ENCODE data around the gene CNR2. TPM values are rescaled to one million over a fixed set of nuclear protein-coding genes. Genes with fewer than 3 reads are reported as not detected.

The CNR2 gene
- polyA plus RNA-seq, 1 of the 3 experiments (the other 2 are of a cell fraction) = not detected

GRCh38 chr1:23909412-23909811 lies 3.8 kb downstream of the CNR2 start:
- Histone ChIP-seq H3K27me3 (ENCODE audit: insufficient read depth) (0 out of 2 replicates have a peak, but pooled peaks cover 9% of the 10 kb centered on the region), H3K9ac (no peak overlapping the region), H3K9me3 (no peaks in the 10 kb centered on the region), H3K79me2 (ENCODE audit: insufficient read depth) (no peaks in the 10 kb centered on the region), H3K27ac (ENCODE audit: low read depth in 2 of 2, low read length in 1 of 2) (no peak overlapping the region), H3K4me2 (no peak overlapping the region), H4K20me1 (ENCODE audit: insufficient read depth) (no peaks in the 10 kb centered on the region), H3K4me1 (ENCODE audit: control insufficient read depth in 1 of 2, insufficient read depth in 2 of 2, low read depth in 1 of 2, low read length in 1 of 2) (peaks cover 0 to 16% of the 10 kb centered on the region in 2 experiments; a peak in 1 of 4 replicates), H3K36me3 (replicated peaks in 1 of 2; ENCODE audit: control insufficient read depth in 1 of 2, insufficient read depth in 2 of 2, low read length in 1 of 2) (no peaks in the 10 kb centered on the region), H3K4me3 (ENCODE audit: low read depth in 2 of 2, low read length in 1 of 2) (no peak overlapping the region), H3F3A (replicated peaks; ENCODE audit: insufficient read depth) (no peaks in the 10 kb centered on the region), H2AFZ (ENCODE audit: low read depth) (no peak overlapping the region), H3K9me2 (no peaks in the 10 kb centered on the region)
- TF ChIP-seq TEAD4 (IDR thresholded peaks at IDR 0.05; ENCODE audit: borderline replicate concordance, insufficient read depth) (no peak), USF1 (IDR thresholded peaks at IDR 0.05; ENCODE audit: borderline replicate concordance, low read depth) (no peak), SIN3A (IDR thresholded peaks at IDR 0.05; ENCODE audit: borderline replicate concordance, low read depth, low read length) (no peak), IRF3 (IDR thresholded peaks at IDR 0.05; ENCODE audit: low read depth, low read length) (no peak), POLR2AphosphoS5 (IDR thresholded peaks at IDR 0.05; ENCODE audit: low read depth, low read length) (no peak), NFIC (IDR thresholded peaks at IDR 0.05; ENCODE audit: borderline replicate concordance) (no peak), RXRA (IDR thresholded peaks at IDR 0.05; ENCODE audit: borderline replicate concordance, low read depth) (no peak)
- TF ChIP-seq, protein P1, sequence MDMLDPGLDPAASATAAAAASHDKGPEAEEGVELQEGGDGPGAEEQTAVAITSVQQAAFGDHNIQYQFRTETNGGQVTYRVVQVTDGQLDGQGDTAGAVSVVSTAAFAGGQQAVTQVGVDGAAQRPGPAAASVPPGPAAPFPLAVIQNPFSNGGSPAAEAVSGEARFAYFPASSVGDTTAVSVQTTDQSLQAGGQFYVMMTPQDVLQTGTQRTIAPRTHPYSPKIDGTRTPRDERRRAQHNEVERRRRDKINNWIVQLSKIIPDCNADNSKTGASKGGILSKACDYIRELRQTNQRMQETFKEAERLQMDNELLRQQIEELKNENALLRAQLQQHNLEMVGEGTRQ (IDR thresholded peaks at IDR 0.05; ENCODE audit: borderline replicate concordance, low read depth, low read length) = no peak
- CTCF ChIA-PET = interaction anchor here (1.2 to 3.0 kb wide), 4 partner anchors 8 to 138 kb away, joined by 3 to 15 read pairs (median 6); no protein-coding TSS in a partner anchor
- DNase-seq = no peak
- WGBS (ENCODE audit: low lambda C conversion rate) = 56% methylated on average over 4 of the region's 10 CpGs
- POLR2A ChIA-PET = no interaction called here

DNA sequence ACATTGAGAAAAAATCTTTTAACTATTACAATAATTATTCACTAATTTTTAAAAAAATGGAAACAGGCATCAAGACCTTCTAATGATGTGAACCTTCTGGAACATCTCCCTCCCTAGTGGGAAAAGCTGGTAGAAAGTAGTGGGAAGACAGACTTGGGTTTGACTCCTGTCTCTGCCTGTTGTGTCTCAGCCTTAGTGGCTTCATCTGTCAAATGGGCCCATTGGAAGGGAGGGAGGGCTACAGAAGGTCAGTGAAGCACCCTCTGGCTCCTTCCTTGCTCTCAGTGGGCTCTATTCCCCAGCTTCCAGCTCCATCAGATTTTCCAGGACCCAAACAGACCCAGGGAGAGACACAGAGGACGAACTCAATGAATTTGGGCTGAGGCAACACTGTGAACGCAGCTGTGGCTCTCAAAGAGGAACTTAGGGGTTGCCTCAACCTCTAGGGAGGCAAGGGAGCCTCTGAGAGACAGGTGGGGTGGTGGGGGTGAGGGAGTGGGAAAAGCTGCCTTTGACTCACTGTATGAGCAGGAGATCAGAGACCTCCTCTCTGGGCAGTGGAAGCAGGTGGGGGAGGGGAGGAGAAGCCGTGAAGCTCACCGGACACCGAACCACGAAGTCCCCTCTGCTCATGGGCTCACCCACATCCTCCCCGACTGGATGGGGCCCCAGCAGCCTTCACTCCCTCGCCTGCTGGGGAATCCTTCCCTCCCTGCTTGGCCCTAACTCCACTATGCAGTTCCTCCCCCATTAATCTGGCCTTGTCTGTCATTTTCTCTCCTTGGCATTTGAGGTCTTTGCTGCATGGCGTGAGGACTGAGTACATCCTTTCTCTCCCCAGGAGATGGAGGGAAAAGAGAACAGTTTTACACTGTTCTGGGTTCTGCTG lies 4.5 kb downstream of the CNR2 start:
- Histone ChIP-seq H2AFZ (ENCODE audit: low read depth) (no peak overlapping the region), H3K9ac (no peak overlapping the region), H3K27me3 (ENCODE audit: insufficient read depth) (peaks cover 16% of the 10 kb centered on the region; the same call in 1 of the 2 replicates), H3K9me3 (no peaks in the 10 kb centered on the region), H3K4me3 (ENCODE audit: low read depth in 2 of 2, low read length in 1 of 2) (no peak overlapping the region), H3K4me2 (no peak overlapping the region), H4K20me1 (ENCODE audit: insufficient read depth) (no peaks in the 10 kb centered on the region), H3K4me1 (ENCODE audit: control insufficient read depth in 1 of 2, insufficient read depth in 2 of 2, low read depth in 1 of 2, low read length in 1 of 2) (peaks cover 0 to 16% of the 10 kb centered on the region in 2 experiments; a peak in 1 of 4 replicates), H3K9me2 (no peaks in the 10 kb centered on the region), H3F3A (replicated peaks; ENCODE audit: insufficient read depth) (no peaks in the 10 kb centered on the region), H3K79me2 (ENCODE audit: insufficient read depth) (no peaks in the 10 kb centered on the region), H3K27ac (ENCODE audit: low read depth in 2 of 2, low read length in 1 of 2) (no peak overlapping the region), H3K36me3 (replicated peaks in 1 of 2; ENCODE audit: control insufficient read depth in 1 of 2, insufficient read depth in 2 of 2, low read length in 1 of 2) (no peaks in the 10 kb centered on the region)
- WGBS (ENCODE audit: low lambda C conversion rate) = 71% methylated on average over 9 of the region's 9 CpGs
- POLR2A ChIA-PET = no interaction called here
- DNase-seq = no peak
- CTCF ChIA-PET = interaction anchor here (1.2 to 2.1 kb wide), 4 partner anchors 8 to 137 kb away, joined by 3 to 7 read pairs (median 6); no protein-coding TSS in a partner anchor
- TF ChIP-seq FOXM1 (IDR thresholded peaks at IDR 0.05; ENCODE audit: low read depth) (no peak), IRF3 (IDR thresholded peaks at IDR 0.05; ENCODE audit: low read depth, low read length) (no peak), YY1 (IDR thresholded peaks at IDR 0.05; ENCODE audit: low read depth) (no peak), RXRA (IDR thresholded peaks at IDR 0.05; ENCODE audit: borderline replicate concordance, low read depth) (no peak), MEF2A (IDR thresholded peaks at IDR 0.05; ENCODE audit: borderline replicate concordance, low read depth) (no peak), SIN3A (IDR thresholded peaks at IDR 0.05; ENCODE audit: borderline replicate concordance, low read depth, low read length) (no peak), FOSL2 (IDR thresholded peaks at IDR 0.05; ENCODE audit: borderline replicate concordance, low read depth) (no peak)
- TF ChIP-seq, protein P2, sequence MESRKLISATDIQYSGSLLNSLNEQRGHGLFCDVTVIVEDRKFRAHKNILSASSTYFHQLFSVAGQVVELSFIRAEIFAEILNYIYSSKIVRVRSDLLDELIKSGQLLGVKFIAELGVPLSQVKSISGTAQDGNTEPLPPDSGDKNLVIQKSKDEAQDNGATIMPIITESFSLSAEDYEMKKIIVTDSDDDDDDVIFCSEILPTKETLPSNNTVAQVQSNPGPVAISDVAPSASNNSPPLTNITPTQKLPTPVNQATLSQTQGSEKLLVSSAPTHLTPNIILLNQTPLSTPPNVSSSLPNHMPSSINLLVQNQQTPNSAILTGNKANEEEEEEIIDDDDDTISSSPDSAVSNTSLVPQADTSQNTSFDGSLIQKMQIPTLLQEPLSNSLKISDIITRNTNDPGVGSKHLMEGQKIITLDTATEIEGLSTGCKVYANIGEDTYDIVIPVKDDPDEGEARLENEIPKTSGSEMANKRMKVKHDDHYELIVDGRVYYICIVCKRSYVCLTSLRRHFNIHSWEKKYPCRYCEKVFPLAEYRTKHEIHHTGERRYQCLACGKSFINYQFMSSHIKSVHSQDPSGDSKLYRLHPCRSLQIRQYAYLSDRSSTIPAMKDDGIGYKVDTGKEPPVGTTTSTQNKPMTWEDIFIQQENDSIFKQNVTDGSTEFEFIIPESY (IDR thresholded peaks at IDR 0.05; ENCODE audit: borderline replicate concordance, low read depth) = no peak
- TF ChIP-seq, protein P3, sequence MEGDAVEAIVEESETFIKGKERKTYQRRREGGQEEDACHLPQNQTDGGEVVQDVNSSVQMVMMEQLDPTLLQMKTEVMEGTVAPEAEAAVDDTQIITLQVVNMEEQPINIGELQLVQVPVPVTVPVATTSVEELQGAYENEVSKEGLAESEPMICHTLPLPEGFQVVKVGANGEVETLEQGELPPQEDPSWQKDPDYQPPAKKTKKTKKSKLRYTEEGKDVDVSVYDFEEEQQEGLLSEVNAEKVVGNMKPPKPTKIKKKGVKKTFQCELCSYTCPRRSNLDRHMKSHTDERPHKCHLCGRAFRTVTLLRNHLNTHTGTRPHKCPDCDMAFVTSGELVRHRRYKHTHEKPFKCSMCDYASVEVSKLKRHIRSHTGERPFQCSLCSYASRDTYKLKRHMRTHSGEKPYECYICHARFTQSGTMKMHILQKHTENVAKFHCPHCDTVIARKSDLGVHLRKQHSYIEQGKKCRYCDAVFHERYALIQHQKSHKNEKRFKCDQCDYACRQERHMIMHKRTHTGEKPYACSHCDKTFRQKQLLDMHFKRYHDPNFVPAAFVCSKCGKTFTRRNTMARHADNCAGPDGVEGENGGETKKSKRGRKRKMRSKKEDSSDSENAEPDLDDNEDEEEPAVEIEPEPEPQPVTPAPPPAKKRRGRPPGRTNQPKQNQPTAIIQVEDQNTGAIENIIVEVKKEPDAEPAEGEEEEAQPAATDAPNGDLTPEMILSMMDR (IDR thresholded peaks at IDR 0.05) = no peak
